ENCODE results near the gene IVNS1ABP.
A peak's percentile ranks its signal among the peaks of the same experiment; 100 is the strongest.
"Not testable (repeated sequence)": the region's sequence is repeated elsewhere in the genome, so short reads cannot be mapped to it uniquely, and the experiment has no call there.

Gene IVNS1ABP

DNA sequence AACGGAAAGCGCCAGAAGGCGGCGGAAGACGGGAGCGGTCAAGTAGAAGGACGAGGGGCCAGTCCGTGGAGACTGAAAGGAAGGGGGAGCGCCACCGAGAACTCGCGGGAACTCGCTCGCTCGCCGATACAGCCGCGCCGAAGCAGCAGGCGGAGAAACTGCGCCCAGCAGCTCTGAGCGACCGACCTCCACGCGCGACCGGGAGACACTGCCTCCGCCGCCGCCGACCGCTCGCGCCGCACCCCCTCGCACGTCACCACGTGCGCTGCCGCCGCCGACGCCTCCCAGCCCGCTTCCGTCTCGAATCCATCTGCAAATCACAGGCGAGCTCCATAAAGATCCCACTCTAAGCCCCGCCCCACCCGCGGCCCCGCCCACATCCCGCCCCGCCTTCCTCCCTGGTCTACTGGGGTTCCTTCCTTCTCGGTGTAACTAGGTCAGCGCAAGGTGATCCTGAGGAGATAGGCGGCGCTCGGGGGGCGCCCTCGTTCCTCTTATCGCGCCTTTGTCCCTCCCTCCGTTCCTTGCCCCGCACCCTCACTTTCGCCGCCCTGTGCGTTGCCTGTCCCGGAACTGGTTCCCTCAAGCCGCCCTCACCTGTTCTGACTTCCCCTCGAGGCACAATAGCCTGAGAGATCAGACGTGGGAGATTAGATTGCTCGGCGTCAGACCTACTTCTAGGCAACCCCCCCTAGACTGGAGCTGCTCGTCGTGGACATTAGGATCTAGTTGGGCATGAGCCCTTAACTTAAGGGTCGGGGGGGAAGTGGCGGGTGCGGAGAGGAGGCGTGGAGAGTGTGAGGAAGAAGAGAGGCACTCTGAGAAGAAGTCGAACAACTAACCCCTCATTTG lies at the start of gene IVNS1ABP:
Gene IVNS1ABP (minus strand): TSS at position 210 of the 852 bp plus-strand sequence. CDS start 7,750 bp downstream, outside the sequence.
- H3K4me3 ChIP-seq (ENCODE audit: low read depth, low read length): peak within 1 kb of the TSS; percentile 85

DNA sequence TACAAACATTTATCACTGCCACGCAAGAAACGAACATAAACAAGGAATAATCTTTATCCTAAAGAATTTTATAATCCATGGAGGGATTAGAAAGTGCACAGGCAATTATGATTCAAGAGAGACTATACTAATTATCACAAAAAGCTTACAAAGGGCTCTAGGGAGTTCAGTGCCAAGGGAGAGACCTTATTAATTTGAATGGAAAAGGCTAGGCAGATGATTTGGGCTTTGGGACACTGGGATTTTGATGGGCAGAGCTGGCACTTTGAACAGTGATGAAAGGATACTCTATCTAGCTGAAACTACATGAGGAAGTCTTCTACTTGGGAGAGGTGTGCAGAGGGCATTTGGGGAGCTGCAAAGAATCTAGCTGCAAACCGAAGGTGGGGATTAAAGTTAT lies 48.9 kb upstream of the IVNS1ABP start:
- H3K4me3 ChIP-seq (ENCODE audit: low read depth, low read length): no peak overlapping the region

DNA sequence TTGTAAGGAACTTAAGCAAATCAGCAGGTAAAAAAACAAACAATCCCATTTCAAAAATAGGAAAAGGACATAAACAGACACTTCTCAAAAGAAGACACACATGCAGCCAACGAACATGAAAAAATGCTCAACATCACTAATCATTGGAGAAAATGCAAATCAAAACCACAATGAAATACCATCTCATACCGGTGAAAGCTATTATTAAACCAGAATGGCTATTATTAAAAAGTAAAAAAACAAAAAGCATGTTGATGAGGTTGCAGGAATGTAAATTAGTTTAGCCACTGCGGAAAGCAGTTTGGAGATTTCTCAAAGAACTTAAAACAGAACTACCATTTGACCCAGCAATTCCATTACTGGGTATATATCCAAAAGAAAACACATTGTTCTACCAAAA lies 47.5 kb upstream of the IVNS1ABP start:
- H3K4me3 ChIP-seq (ENCODE audit: low read depth, low read length): not testable (repeated sequence)

DNA sequence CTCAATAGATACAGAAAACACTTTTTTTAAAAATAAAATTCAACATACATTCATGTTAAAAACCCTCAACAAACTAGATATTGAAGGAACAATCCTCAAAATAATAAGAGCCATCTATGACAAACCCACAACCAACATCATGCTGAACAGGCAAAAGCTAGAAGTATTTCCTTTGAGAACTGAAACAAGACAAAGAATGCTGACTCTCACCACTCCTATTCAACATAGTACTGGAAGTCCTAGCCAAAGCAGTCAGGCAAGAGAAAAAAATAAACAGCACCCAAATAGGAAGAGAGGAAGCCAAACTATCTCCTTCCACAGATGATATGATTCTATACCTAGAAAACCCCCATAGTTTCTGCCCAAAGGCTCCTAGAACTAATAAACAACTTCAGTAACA lies 46.2 kb upstream of the IVNS1ABP start:
- H3K4me3 ChIP-seq (ENCODE audit: low read depth, low read length): no peak overlapping the region

DNA sequence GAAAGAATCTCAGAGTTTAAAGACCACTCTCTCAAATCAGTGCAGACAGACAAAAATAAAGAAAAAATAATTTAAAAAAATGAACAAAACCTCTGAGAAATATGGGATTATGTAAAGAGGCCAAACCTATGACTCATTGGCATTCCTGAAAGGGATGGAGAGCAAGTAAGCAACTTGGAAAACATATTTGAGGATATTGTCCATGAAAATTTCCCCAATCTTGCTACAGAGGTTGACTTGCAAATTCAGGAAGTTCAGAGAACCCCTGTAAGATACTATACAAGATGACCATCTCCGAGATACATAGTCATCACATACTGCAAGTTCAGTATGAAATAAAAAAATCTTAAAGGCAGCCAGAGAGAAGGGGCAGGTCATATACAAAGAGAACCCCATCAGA lies 43.7 kb upstream of the IVNS1ABP start:
- H3K4me3 ChIP-seq (ENCODE audit: low read depth, low read length): no peak overlapping the region

DNA sequence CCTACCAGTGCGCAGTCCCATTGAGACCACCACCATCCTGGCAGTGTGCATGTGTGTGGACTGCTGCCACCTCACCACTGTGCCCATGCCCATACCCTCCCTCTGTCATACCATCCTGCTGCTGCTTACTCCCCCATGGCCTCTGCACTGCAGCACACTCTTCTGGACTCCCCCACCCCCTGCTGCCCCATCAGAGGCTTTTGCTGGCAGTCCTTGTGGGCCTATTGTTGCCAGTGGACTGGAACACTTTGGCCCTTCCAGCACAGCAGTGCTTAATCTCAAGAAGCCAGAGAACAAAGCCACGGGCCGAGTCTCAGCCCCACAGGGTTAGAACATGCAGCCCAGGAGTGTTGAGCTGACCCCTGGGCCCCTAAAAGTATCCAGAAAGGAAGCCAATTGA lies 41.9 kb upstream of the IVNS1ABP start:
- H3K4me3 ChIP-seq (ENCODE audit: low read depth, low read length): no peak overlapping the region

DNA sequence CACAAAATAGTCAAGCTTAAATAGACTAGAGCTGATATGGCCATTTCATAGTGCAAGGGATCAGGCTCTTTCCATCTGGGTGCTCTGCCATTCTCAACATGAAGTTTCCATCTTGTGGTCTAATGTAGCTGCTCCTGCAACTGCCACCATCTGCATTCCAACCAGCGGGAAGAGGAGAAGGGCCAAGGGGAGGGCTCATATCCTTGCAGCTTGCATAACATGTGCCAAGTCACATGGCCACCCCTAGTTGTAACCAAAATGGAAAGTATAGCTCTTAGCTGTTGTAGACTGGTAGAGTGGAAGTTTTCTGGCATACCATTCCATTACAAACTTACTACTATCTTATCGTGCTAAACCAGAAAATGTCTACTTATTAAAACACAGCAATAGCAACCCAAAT lies 38.9 kb upstream of the IVNS1ABP start:
- H3K4me3 ChIP-seq (ENCODE audit: low read depth, low read length): no peak overlapping the region

DNA sequence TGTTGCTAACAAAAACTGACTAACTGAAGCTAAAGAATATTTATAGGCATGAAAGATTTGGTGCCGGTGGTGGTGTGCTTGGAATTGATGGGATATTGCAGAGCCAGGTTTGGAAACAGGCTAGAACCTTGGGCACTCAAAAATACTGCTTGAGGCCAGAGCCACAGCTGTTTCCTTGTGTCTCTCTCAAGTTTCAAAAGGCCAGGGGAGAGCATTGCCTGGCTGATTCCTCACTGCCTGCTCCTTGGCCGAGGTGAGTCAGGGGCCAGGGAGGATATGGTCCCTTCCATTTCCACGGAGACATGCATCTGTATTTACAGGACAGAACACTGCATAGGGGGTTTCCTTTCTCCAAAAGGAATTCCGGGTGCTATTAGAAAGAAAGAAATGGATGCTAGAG lies 36.1 kb upstream of the IVNS1ABP start:
- no peak overlapping the region for H3K4me3 ChIP-seq (ENCODE audit: low read depth, low read length)

DNA sequence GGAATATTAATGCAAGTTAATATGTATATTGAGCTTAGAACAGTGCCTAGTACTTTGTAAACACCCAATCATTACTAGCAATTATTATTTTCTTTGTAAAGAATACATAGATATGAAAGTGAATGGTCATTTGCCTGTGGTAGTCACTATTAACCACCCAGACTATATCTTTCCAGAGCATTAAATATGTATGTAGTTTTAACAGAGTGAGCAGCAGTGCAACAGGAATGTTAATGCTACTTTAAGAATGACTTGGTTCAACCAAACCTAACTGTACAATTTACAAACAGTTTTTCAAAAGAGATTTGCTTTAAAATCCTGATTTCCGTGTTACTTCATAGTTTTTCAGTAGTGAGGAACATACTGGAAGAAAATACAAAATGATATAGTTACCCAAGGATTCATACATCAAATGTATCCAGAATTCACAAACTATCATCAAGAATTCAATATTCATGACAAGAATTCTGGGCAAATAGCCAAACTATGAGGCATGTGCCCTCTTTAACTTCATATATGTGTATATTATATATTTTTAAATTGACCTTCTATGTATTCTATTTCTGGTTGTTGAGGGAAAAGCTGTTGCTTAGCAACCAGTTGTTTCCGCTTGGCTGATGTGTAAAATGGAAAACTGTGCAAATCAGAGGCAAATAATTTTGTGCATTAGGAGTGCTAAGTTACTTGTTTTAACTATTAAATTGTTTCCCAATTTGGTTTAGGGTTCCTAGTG lies 34.9 kb upstream of the IVNS1ABP start:
- no peak overlapping the region for H3K4me3 ChIP-seq (ENCODE audit: low read depth, low read length)

DNA sequence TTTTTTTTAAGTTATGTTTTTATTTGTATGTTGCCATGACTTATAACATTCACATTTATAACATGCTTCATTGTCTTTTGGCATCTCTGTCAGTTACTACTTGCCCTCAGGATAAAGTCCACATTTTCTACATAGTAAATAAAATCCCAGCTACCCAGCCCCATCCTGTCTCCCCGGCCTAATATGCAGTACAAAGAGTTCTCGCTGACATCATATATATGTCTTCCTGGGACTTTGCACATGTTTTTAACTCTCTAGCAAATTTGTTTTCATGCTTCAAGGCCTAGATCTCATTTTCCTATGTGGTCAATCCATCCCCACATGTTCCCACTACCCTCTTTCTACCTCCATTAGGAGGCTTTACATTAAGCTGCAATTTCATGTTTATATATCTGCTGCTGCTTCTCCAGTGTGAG lies 33.0 kb upstream of the IVNS1ABP start:
- H3K4me3 ChIP-seq (ENCODE audit: low read depth, low read length): no peak overlapping the region

DNA sequence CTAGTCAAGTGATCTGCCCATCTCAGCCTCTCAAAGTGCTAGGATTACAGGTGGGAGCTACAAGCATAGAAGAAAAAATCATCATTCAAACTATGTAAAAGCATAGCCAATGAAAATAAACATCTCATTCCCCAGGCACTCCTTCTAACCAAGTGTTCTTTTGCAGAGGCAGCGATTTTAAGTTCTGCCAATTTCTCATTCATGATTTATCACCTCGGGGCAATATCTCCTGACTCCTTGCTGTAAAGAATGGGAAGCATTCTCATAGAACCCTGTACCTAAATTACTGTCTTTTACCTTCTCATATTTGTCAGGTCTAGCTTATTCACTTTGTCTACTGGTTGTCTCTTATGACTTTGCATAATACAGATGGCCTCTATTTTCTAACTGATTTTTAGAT lies 32.5 kb upstream of the IVNS1ABP start:
- no peak overlapping the region for H3K4me3 ChIP-seq (ENCODE audit: low read depth, low read length)

DNA sequence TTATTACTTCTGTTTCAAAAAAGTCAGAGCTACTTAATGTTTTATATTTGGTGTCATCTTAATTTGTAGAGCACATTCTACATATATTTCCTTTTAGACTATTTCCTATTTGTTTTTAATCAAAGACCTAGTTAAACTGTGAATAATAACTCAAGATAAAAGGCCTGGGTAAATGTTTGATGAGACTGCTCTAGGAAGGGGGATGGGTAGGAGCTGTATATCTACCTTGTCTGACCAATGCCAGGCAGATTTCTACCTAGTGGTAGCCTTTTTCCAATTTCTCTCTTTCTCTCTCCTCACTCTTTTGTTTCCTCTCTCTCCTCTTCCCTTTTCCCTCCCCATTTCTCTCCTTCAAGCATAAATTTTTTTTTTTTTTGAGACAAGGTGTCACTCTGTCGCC lies 31.9 kb upstream of the IVNS1ABP start:
- H3K4me3 ChIP-seq (ENCODE audit: low read depth, low read length): no peak overlapping the region

DNA sequence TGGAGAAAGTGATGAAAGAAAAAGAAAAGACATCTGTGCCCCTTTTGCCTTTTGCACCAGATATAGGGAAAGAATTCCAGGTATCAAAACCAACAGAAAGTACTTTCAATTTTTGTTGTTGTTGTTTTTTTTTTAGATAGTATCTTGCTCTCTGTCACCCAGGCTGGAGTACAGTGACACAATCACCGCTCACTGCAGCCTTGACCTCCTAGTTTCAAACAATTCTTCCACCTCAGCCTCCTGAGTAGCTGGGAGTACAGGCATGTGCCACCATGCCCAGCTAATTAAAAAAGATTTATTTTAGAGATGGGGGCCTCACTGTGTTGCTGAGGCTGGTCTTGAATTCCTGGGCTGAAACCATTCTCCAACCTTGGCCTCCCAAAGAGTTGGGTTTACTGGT lies 31.3 kb upstream of the IVNS1ABP start:
- no peak overlapping the region for H3K4me3 ChIP-seq (ENCODE audit: low read depth, low read length)

DNA sequence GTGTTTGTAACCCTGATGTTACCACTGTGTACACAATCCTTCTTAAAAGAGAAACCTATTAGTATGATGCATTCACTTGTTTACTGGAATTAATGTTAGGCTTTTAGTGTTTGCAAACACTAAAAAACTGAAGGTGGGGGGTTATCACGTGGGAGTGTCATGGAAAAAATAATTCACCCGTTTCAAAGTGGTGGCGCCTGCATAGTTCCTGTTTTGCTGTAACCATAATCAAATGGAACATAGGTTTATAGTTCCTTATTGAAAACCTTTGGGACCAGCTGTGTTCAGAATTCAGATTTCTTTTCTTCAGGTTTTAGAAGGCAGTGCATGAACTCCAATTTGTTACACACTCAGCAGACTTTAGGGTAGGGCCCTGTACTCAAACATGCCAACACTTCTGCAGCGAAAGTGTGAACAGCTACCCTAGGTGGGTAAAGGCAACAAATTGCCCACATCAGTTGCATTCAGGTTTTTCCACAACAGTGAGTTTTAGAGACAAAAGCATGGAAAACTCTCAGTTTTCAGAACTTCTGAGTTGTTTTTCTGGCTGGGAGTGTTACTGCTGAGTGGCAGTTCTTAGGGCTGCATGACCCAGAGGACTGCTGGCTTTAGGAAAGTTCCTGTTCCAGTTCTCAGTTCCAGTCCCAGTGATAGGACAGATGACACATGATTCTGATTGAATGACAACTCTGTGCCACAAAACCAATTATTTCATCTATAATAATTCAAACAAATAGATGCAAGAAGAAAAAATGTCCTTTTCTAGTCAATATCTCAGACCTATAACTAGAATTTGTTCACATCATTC lies 29.1 kb upstream of the IVNS1ABP start:
- H3K4me3 ChIP-seq (ENCODE audit: low read depth, low read length): no peak overlapping the region

DNA sequence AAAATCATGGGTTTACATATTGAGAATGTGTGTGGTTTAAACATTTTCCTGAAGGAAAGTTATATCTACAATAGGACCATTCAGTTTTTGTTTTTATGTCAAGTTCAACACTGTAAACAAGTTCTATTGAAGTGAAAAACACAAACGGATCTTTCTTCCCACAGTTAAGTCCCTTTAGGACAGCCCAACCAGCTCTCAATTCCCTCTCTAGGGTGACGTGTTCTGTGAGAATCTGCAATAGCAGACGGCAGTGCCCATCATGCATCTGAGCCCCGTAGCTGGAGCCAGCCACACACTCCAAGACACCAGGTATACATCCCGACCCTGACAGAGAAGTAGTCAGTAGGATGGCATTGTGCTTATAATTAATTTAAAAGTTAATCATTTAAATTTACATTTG lies 26.3 kb upstream of the IVNS1ABP start:
- H3K4me3 ChIP-seq (ENCODE audit: low read depth, low read length): no peak overlapping the region

DNA sequence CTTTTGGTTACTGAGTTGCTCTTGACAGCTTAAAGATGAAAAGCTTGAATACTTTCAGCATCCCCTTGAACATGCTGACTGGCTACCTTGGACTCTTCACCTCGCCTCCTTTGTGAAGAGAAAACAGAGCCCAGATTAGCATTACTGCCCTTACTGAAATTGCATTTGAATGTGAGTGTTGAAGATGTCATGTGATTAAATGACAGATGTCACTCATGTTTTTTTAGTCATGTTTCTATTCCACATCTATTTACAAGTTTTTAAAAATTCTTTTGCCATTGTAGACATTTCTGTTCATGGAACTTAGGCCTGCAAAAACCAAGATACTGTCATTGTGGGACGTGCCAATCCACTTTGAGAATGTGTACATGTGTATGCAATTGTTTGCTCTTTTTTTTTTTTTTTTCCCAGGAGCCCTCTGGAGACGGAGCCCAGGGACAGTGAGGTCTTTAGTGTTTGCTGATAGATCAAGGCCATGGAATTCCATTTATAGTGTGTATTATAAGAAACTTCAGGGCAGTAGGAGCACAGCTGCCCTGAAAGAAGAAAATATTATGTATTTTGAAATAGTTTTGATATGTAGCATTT lies 25.7 kb upstream of the IVNS1ABP start:
- no peak overlapping the region for H3K4me3 ChIP-seq (ENCODE audit: low read depth, low read length)

DNA sequence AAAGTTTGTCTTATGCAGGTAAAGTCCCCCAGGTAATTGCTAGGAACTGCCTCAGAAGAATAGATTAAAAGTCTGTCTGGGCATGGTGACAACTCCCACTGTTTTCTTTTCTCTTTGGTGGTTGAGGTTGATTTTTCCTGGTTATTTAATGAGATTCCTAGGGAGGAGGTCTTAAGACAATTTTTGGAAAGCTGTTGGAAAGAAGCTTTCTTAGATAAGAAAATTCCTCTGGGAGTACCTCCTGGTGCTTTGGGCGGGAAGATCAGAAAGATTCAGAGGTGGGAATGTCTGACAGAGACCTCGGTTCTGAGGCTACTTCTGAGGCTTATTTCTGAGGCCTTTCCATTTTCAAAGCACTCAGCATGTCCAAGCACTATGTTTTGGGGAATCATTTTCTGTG lies 25.0 kb upstream of the IVNS1ABP start:
- no peak overlapping the region for H3K4me3 ChIP-seq (ENCODE audit: low read depth, low read length)

DNA sequence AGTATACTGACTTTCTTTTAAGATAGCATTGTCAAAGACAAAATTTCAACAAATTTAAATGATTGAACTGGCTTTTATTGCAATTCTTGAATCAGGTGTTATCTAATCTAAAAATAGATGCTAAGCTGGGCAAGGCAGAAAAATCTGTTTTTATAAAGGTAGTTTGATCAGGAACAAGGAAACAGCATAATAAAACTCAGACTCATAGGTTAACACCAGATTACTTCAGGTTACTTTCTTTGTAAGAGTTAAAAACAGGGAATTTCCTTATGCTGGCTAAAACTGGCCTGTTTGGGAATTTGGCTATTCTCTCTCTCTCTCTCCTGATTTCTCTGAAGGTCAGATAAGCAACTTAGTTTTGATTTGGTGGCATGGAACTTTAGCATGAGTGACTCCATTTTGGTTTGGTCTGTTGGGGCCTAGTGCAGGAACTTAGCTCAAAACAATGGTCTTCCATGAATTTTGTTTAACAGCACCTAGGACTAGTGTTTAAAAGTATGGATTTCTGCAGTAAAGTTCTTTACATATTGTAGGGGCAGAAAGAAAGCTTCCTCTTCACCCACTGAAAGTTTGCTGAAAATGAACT lies 24.2 kb upstream of the IVNS1ABP start:
- H3K4me3 ChIP-seq (ENCODE audit: low read depth, low read length): no peak overlapping the region

DNA sequence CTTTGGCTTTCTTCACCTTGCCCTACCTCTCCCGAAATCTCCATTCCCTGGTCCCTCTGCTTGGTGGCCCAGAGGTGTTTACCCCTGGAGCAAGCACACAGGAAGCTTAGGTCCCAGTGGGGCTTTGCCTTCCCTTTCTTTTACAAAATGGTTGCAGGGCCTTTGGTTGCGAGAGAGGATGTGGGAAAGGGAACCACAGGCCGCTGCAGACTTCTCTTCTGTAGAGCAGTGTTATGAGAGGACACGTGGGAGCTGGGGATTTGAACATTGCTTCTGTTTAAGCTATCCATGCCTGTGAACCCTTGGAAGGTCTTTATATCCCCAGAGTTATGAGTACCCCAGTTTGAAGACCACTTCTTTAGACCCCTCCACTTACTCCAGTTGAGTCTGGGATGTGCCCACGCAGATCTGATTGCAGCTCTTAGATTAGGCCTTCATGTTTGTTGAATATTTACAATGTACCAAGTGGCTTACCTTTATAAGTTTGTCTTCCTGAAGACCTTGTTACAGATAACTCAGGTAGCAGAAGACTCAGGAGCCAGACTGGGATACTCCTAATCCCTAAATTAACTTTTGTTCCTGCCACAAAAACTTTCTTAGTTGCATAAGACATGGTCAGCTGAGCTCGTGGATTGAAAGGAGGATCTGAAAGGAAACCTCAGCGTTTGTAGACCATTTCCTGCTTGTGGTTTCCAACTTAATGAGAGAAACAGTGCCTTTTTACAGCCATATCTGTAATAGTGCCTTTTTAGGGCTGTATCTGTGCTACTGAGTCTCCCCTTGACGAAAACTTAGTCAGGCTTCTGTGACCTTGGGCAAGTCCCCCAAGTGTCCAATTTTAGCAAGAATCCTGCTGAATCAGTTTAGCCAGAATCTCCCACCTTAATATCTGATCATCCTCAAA lies 21.9 kb upstream of the IVNS1ABP start:
- no peak overlapping the region for H3K4me3 ChIP-seq (ENCODE audit: low read depth, low read length)

DNA sequence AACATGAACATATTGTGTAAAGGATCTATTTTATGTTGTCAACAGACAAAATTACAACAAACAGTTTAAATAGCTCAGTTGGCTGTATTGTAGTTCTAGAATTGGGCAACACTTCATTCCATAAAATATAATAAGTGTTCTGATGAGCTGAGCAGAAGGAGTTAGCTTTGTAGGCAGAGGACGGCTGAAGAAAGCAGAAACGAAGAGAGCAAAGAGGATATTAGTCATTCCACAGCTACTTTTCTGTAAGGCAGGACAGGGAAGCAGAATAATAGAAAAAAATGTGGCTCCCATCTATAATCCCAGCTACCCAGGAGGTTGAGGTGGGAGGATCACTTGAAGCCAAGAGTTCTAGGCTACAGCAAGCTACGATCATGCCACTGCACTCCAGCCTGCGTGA lies 20.2 kb upstream of the IVNS1ABP start:
- no peak overlapping the region for H3K4me3 ChIP-seq (ENCODE audit: low read depth, low read length)

Data from iPS-11a (cell line).